K562 (cell line): ENCODE measurements around the gene CABP7.

Experiments
- RERE ChIP-seq: sonication (generic); formaldehyde crosslinking; IDR thresholded peaks from 2 replicates; pipeline ENCODE4 v1.8.0; 2023; ENCODE audit warnings: missing genetic modification reagents, mild to moderate bottlenecking, borderline replicate concordance
- ZNF436 ChIP-seq: fragments of 250-450, 450-650 bp; sonication (Bioruptor Pico); formaldehyde crosslinking; IDR thresholded peaks from 2 replicates; pipeline ENCODE4 v1.7.0; 2020; ENCODE audit warnings: mild to moderate bottlenecking

GRCh38 chr22:29689880-29690213 is 30.0 kb upstream of the CABP7 start:
- TF ChIP-seq ZNF436 (CRISPR knock-in tag) (no peak), RERE (no peak)
